Measurements from ENCODE around the gene ARMH1.
"Not testable (repeated sequence)": the region's sequence is repeated elsewhere in the genome, so short reads cannot be mapped to it uniquely, and the experiment has no call there.

Gene ARMH1

DNA sequence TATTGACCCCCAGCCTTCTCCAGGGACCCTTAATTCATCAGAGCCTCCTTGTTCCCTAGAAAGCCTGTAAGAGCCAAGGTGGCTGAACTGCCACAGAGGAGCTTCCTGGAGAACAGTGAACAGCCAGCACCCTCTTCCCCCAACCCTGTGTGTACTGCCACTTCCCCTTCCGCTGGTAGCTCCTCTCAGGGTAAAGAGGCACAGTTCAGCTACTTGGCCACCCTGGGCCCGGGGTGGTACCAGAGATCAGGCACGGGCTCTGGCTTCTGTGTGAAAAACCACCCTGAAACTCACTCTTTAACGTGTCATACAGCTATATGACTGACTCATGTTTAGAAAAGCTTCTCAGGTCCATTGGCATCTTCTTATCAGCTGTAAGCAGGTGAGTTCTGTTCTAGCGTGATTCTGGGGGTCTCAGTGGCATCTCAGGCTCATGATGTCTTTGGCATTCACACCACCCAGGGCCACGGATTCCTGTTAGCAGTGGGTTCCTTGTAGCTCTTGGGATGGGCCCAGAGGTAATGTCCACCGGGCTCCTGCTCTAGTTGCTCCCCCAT, 22.4 kb downstream of the ARMH1 start:
- peak; percentile 58 to 65 for DNase-seq

- DNase-seq = peak; percentile 33 to 37
These were observed 23.6 kb downstream of the ARMH1 start for GRCh38 chr1:44698138-44698537.

GRCh38 chr1:44699375-44699774, 24.9 kb downstream of the ARMH1 start:
- DNase-seq = not testable (repeated sequence)

DNA sequence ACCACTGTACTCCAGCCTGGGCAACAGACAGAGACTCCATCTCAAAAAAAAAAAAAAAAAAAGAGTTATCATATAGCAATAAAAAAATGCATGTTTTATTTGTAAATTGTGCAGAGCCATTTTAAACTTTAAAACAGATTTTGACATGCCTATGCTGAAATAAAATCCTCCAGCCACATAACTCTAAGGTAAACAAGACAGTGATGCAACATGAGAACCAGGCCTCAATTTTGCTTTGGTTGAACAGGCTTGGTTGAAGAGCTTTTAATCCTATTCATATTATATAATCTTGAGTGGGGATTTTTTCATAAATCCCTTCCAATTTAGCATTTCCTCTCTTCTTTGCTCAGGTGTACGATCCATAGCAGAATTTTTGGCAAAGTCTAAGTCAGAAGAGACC, 26.1 kb downstream of the ARMH1 start:
- no peak for DNase-seq

- no peak for DNase-seq
These were observed 26.6 kb downstream of the ARMH1 start for GRCh38 chr1:44701141-44701573.

DNA sequence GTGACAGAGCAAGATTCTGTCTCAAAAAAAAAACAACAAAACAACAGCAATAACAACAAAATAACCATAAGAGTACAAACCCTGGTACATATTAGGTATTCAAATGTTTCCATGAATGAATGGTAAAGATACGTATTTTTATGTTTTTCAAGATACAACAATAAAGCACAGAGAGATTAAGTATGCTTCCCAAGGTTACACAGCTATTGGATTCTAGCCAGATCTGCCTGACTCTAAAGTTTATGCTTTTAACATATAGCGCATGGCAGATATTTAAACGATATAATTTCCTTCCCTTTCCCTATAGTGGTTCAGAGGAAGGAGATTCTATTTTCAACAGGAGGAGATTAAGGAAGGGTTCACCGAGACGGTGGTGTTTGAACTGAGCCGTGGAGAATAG, 31.0 kb downstream of the ARMH1 start:
- no peak for DNase-seq

DNA sequence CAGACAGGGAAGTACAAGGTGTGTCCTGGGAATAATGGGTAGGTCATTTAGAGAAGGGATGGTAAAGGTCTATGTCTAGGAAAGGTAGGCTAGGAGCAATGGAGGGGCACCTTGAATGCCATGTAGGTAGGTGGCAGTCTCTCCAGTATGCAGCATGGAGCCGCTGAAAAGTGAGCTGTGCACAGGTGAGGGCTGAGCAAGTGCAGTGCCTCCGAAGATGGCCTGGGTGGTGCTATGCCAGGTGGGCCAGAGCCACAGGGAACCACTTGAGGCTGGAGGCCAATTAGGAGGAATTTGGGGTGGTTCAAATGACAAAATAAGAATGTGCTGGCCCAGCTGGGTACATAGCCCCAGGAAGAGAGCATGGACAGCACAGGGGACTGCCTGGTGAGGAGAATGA, 31.4 kb downstream of the ARMH1 start:
- DNase-seq = no peak

DNA sequence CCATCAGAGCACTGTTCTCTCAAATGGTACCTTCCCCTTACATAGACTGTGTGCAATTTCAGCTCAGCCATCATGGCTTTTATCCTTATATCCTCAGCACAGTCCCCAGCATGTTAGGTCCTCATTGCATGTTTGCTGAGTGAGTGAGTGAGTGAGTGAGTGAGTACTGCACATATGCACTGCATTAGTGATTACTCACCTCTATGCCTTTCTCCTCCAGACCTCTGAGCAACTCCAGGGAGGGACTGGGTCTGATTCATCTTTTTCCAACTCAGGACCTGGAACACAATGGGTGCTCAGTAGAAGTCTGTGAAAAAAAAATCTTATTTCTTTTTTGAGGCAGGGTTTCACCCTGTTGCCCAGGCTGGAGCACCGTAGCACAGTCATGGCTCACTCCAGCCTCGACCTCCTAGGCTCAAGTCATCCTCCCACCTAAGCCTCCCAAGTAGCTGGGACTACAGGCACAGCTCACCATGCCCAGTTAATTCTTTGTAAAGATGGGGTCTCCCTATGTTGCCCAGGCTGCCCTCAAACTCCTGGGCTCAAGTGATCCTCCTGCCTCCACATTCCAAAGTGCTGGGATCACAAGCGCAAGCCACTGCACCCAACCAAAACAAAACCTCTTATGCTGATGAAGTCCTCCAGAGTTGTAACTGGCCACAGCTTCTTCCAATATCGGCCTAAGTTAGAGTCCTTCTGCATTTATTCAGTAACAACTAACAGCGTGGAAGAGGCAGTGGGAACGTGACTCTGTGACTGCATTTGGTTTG, 32.8 kb downstream of the ARMH1 start:
- DNase-seq = no peak

- peak; percentile 60 to 69 for DNase-seq
These were observed 33.7 kb downstream of the ARMH1 start for GRCh38 chr1:44707959-44708831.

DNA sequence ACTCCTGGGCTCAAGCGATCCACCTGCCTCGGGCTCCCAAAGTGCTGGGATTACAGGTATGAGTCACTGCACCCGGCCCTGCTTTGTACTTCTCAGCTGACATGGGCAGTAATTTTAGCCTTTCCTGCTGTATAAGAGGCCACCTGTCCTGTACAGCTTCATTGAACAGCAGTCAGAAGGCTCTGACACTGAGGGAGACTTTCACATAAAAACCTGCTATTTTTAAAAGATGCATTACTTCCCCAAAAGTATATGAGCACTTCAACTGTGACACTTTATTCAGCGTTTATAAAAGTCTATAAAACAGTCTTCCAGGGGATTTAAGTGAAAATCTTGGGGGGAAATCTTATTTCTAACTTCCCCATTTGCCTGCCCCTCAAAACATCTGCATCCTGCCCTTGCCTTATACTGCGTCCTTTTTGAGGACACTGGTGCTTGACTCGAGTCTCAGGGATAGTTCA, 38.8 kb downstream of the ARMH1 start:
- no peak for DNase-seq

GRCh38 chr1:44714532-44714931, 40.0 kb downstream of the ARMH1 start:
- no peak for DNase-seq

GRCh38 chr1:44714944-44715571, 40.5 kb downstream of the ARMH1 start:
- peak; percentile 72 to 82 for DNase-seq

- no peak for DNase-seq
These were observed 42.6 kb downstream of the ARMH1 start for GRCh38 chr1:44717156-44717555.

DNA sequence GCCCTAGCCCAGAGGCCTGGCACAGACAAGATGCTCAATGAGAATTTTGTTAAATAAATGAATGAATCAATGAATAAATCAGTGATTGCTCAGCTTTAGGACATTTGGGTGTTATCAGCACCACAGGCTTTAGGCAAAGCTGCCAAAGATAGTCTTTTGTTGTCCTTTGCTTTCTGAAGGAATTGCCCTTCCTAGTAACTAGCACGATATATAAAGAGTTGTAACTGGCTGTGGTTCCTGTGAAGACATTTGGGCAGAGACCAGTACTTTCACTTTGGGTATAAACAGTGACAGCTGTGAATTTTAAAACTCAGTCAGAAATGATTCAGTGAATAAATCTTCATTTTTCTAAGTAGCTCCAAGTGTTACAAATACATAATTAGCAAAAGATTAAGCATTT, 43.1 kb downstream of the ARMH1 start:
- DNase-seq = no peak

DNA sequence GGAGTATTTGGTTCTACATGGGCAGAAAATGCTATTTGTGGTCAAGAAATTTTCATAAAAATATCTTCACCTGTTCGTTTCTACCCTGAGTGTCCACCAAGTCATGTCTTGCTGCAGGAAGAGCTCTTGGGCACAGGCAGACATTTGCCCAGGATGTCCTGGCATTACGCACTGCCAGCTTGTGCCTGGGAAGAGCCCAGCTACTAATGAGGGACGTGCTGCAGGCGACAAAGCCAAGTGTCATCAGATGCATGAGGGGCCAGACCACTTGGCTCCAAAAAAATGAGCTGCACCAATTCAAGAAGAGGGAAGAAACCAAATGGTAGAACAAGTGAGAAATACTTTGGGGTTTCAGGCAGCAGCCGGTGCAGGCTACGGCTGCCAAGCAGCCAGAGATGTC, 43.6 kb downstream of the ARMH1 start:
- no peak for DNase-seq

- no peak for DNase-seq
These were observed 44.8 kb downstream of the ARMH1 start for GRCh38 chr1:44719318-44719717.

GRCh38 chr1:44720281-44720680, 45.8 kb downstream of the ARMH1 start:
- no peak for DNase-seq

GRCh38 chr1:44721485-44722361, 47.2 kb downstream of the ARMH1 start:
- peak; percentile 97 for DNase-seq

- DNase-seq = no peak
These were observed 48.5 kb downstream of the ARMH1 start for GRCh38 chr1:44723064-44723463.

- peak; percentile 97 to 98 for DNase-seq
These were observed 49.2 kb downstream of the ARMH1 start for GRCh38 chr1:44723496-44724295.

DNA sequence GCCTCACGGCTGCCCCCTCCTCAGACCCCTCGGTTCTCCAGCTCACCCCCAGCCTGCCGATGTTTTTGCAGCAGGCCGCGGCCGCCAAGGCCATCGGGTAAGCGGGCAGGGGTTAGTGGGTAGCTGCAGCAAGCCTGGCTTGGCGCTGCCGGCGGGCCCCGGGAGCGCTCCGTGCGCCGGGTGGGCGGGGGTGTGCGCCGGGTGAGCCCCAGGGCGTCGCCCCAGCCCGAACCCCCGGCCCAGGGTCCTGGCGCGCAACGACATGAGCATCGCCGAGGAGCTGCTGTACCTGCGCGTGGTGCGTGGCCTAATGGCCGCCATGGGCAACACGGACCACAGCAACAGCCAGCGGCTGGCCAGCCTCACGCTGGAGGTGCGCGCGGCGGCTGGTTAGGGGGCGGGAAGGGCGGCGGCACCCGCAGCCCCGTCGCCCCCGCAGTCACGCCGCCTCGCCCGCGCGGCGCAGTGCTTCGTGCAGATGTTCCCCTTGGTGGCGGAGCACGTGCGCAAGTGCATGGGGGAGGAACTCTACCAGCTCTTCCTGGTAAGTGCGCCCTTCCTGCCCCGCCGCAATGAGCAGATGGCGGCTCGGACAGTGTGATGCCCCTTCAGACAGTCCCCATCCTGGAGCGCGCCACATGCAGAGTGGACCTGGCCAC, 49.9 kb downstream of the ARMH1 start:
- DNase-seq = peak; percentile 59 to 61

Data from AML-193 (cell line).